ENCODE data around the gene SLIT1.
A peak's percentile ranks its signal among the peaks of the same experiment; 100 is the strongest.

Gene SLIT1

GRCh38 chr10:97186911-97187310 is 1.2 kb upstream of the SLIT1 start:
- no peak overlapping the region for H3K9ac ChIP-seq (ENCODE audit: low read length)
- no peak overlapping the region for H3K23ac ChIP-seq (ENCODE audit: low read length in 2 of 2)
- DNase-seq, result no peak
- no peaks in the 10 kb centered on the region for H3K36me3 ChIP-seq (ENCODE audit: control insufficient read depth in 1 of 2, insufficient read depth in 2 of 2, low read depth in 1 of 2, low read length in 2 of 2)
- H3K9me3 ChIP-seq (ENCODE audit: control insufficient read depth, low read length), result no peaks in the 10 kb centered on the region
- H3K79me1 ChIP-seq (replicated peaks; ENCODE audit: low read length, poor library complexity, severe bottlenecking), result no peaks in the 10 kb centered on the region
- H4K91ac ChIP-seq (ENCODE audit: low read length), result no peak overlapping the region
- no peak overlapping the region for H2AK5ac ChIP-seq (ENCODE audit: low read length, severe bottlenecking)
- no peak overlapping the region for H2BK5ac ChIP-seq (ENCODE audit: low read depth, low read length, poor library complexity, severe bottlenecking)
- H2AFZ ChIP-seq (ENCODE audit: low read depth, low read length), result no peak overlapping the region
- H3K4me3 ChIP-seq (ENCODE audit: insufficient read depth in 1 of 2, low read depth in 1 of 2, low read length in 2 of 2), result no peak overlapping the region
- no peak overlapping the region for H3K4me2 ChIP-seq (ENCODE audit: low read length, poor library complexity, severe bottlenecking)
- no peak overlapping the region for H2BK12ac ChIP-seq (ENCODE audit: low read length in 2 of 2)
- 82% methylated on average over 17 of the region's 18 CpGs for WGBS
- H3K4ac ChIP-seq (ENCODE audit: low read depth in 1 of 2, low read length in 2 of 2), result no peak overlapping the region
- no peak overlapping the region for H3K27ac ChIP-seq (ENCODE audit: low read length, poor library complexity, severe bottlenecking)
- no peak overlapping the region for H3K14ac ChIP-seq (ENCODE audit: low read length in 2 of 2)
- no peak overlapping the region for H2BK120ac ChIP-seq (ENCODE audit: low read depth, low read length)
- H3K27me3 ChIP-seq (ENCODE audit: control insufficient read depth in 1 of 2, insufficient read depth in 1 of 2, low read length in 2 of 2), result peaks cover 83 to 87% of the 10 kb centered on the region in 2 experiments
- H2BK15ac ChIP-seq (ENCODE audit: low read depth, poor library complexity, severe bottlenecking), result no peak overlapping the region
- H3K18ac ChIP-seq (ENCODE audit: low read depth in 1 of 2, low read length in 2 of 2), result no peak overlapping the region
- H4K8ac ChIP-seq (ENCODE audit: low read length), result no peak overlapping the region
- peaks cover 11% of the 10 kb centered on the region for H3K4me1 ChIP-seq (ENCODE audit: control insufficient read depth, insufficient read depth, low read depth, low read length)

- Histone ChIP-seq H3K4ac (ENCODE audit: low read depth in 1 of 2, low read length in 2 of 2) (no peak overlapping the region), H3K4me1 (ENCODE audit: control insufficient read depth, insufficient read depth, low read depth, low read length) (peaks cover 11% of the 10 kb centered on the region), H3K4me3 (ENCODE audit: insufficient read depth in 1 of 2, low read depth in 1 of 2, low read length in 2 of 2) (no peak overlapping the region), H3K4me2 (ENCODE audit: low read length, poor library complexity, severe bottlenecking) (no peak overlapping the region), H3K23ac (ENCODE audit: low read length in 2 of 2) (peak overlapping the region in 1 of 2 experiments; percentile 84), H3K9me3 (ENCODE audit: control insufficient read depth, low read length) (no peaks in the 10 kb centered on the region), H3K36me3 (ENCODE audit: control insufficient read depth in 1 of 2, insufficient read depth in 2 of 2, low read depth in 1 of 2, low read length in 2 of 2) (no peaks in the 10 kb centered on the region), H3K27me3 (ENCODE audit: control insufficient read depth in 1 of 2, insufficient read depth in 1 of 2, low read length in 2 of 2) (peaks cover 84 to 97% of the 10 kb centered on the region in 2 experiments), H2BK120ac (ENCODE audit: low read depth, low read length) (no peak overlapping the region), H2BK15ac (ENCODE audit: low read depth, poor library complexity, severe bottlenecking) (no peak overlapping the region), H3K14ac (ENCODE audit: low read length in 2 of 2) (no peak overlapping the region), H3K27ac (ENCODE audit: low read length, poor library complexity, severe bottlenecking) (no peak overlapping the region), H4K8ac (ENCODE audit: low read length) (no peak overlapping the region), H2AK5ac (ENCODE audit: low read length, severe bottlenecking) (no peak overlapping the region), H3K9ac (ENCODE audit: low read length) (no peak overlapping the region), H2AFZ (ENCODE audit: low read depth, low read length) (no peak overlapping the region), H3K18ac (ENCODE audit: low read depth in 1 of 2, low read length in 2 of 2) (no peak overlapping the region), H4K91ac (ENCODE audit: low read length) (no peak overlapping the region), H2BK12ac (ENCODE audit: low read length in 2 of 2) (no peak overlapping the region), H3K79me1 (replicated peaks; ENCODE audit: low read length, poor library complexity, severe bottlenecking) (no peaks in the 10 kb centered on the region), H2BK5ac (ENCODE audit: low read depth, low read length, poor library complexity, severe bottlenecking) (no peak overlapping the region)
- 16% methylated on average over 16 of the region's 17 CpGs for WGBS
- DNase-seq, result no peak
These were observed 811 bp downstream of the SLIT1 start for GRCh38 chr10:97184971-97185325.

- DNase-seq, result no peak
- H2AK5ac ChIP-seq (ENCODE audit: low read length, severe bottlenecking), result no peak overlapping the region
These were observed 2.4 kb downstream of the SLIT1 start for GRCh38 chr10:97183314-97183713.

GRCh38 chr10:97182288-97182990 is 3.3 kb downstream of the SLIT1 start:
- H3K9ac ChIP-seq (ENCODE audit: low read length), result no peak overlapping the region
- no peak overlapping the region for H2BK5ac ChIP-seq (ENCODE audit: low read depth, low read length, poor library complexity, severe bottlenecking)
- no peaks in the 10 kb centered on the region for H3K9me3 ChIP-seq (ENCODE audit: control insufficient read depth, low read length)
- H2BK120ac ChIP-seq (ENCODE audit: low read depth, low read length), result no peak overlapping the region
- no peak overlapping the region for H3K4me2 ChIP-seq (ENCODE audit: low read length, poor library complexity, severe bottlenecking)
- no peak overlapping the region for H3K18ac ChIP-seq (ENCODE audit: low read depth in 1 of 2, low read length in 2 of 2)
- no peak overlapping the region for H3K27ac ChIP-seq (ENCODE audit: low read length, poor library complexity, severe bottlenecking)
- H4K91ac ChIP-seq (ENCODE audit: low read length), result no peak overlapping the region
- no peak overlapping the region for H2AK5ac ChIP-seq (ENCODE audit: low read length, severe bottlenecking)
- no peak overlapping the region for H2BK12ac ChIP-seq (ENCODE audit: low read length in 2 of 2)
- H3K14ac ChIP-seq (ENCODE audit: low read length in 2 of 2), result no peak overlapping the region
- no peak overlapping the region for H2AFZ ChIP-seq (ENCODE audit: low read depth, low read length)
- no peak overlapping the region for H3K4ac ChIP-seq (ENCODE audit: low read depth in 1 of 2, low read length in 2 of 2)
- H4K8ac ChIP-seq (ENCODE audit: low read length), result no peak overlapping the region
- WGBS, result 80% methylated on average over 10 of the region's 10 CpGs
- H2BK15ac ChIP-seq (ENCODE audit: low read depth, poor library complexity, severe bottlenecking), result no peak overlapping the region
- peaks cover 14% of the 10 kb centered on the region for H3K4me1 ChIP-seq (ENCODE audit: control insufficient read depth, insufficient read depth, low read depth, low read length)
- H3K36me3 ChIP-seq (ENCODE audit: control insufficient read depth in 1 of 2, insufficient read depth in 2 of 2, low read depth in 1 of 2, low read length in 2 of 2), result no peaks in the 10 kb centered on the region
- no peak overlapping the region for H3K4me3 ChIP-seq (ENCODE audit: insufficient read depth in 1 of 2, low read depth in 1 of 2, low read length in 2 of 2)
- no peak for DNase-seq
- H3K23ac ChIP-seq (ENCODE audit: low read length in 2 of 2), result no peak overlapping the region
- peaks cover 88 to 93% of the 10 kb centered on the region in 2 experiments for H3K27me3 ChIP-seq (ENCODE audit: control insufficient read depth in 1 of 2, insufficient read depth in 1 of 2, low read length in 2 of 2)
- no peaks in the 10 kb centered on the region for H3K79me1 ChIP-seq (replicated peaks; ENCODE audit: low read length, poor library complexity, severe bottlenecking)

More at GRCh38 chr10:97183314-97183713, 2.4 kb downstream of the SLIT1 start:
- no peak overlapping the region for H3K4me2 ChIP-seq (ENCODE audit: low read length, poor library complexity, severe bottlenecking)
- no peak overlapping the region for H4K8ac ChIP-seq (ENCODE audit: low read length)
- H3K14ac ChIP-seq (ENCODE audit: low read length in 2 of 2), result no peak overlapping the region
- no peak overlapping the region for H2BK15ac ChIP-seq (ENCODE audit: low read depth, poor library complexity, severe bottlenecking)
- H3K27ac ChIP-seq (ENCODE audit: low read length, poor library complexity, severe bottlenecking), result no peak overlapping the region
- WGBS, result 95% methylated on average over 3 of the region's 3 CpGs
- H3K9ac ChIP-seq (ENCODE audit: low read length), result no peak overlapping the region
- no peak overlapping the region for H2BK5ac ChIP-seq (ENCODE audit: low read depth, low read length, poor library complexity, severe bottlenecking)
- no peaks in the 10 kb centered on the region for H3K9me3 ChIP-seq (ENCODE audit: control insufficient read depth, low read length)
- H3K27me3 ChIP-seq (ENCODE audit: control insufficient read depth in 1 of 2, insufficient read depth in 1 of 2, low read length in 2 of 2), result peaks cover 89 to 97% of the 10 kb centered on the region in 2 experiments
- no peak overlapping the region for H2BK12ac ChIP-seq (ENCODE audit: low read length in 2 of 2)
- no peaks in the 10 kb centered on the region for H3K79me1 ChIP-seq (replicated peaks; ENCODE audit: low read length, poor library complexity, severe bottlenecking)
- peaks cover 14% of the 10 kb centered on the region for H3K4me1 ChIP-seq (ENCODE audit: control insufficient read depth, insufficient read depth, low read depth, low read length)
- H3K36me3 ChIP-seq (ENCODE audit: control insufficient read depth in 1 of 2, insufficient read depth in 2 of 2, low read depth in 1 of 2, low read length in 2 of 2), result no peaks in the 10 kb centered on the region
- H4K91ac ChIP-seq (ENCODE audit: low read length), result no peak overlapping the region
- H3K18ac ChIP-seq (ENCODE audit: low read depth in 1 of 2, low read length in 2 of 2), result no peak overlapping the region
- no peak overlapping the region for H2AFZ ChIP-seq (ENCODE audit: low read depth, low read length)
- H3K23ac ChIP-seq (ENCODE audit: low read length in 2 of 2), result no peak overlapping the region
- H3K4me3 ChIP-seq (ENCODE audit: insufficient read depth in 1 of 2, low read depth in 1 of 2, low read length in 2 of 2), result no peak overlapping the region
- H2BK120ac ChIP-seq (ENCODE audit: low read depth, low read length), result no peak overlapping the region
- no peak overlapping the region for H3K4ac ChIP-seq (ENCODE audit: low read depth in 1 of 2, low read length in 2 of 2)

All from mesenchymal stem cell (in vitro differentiated cells and primary cell).